ENCODE measurements around the gene CDAN1. TPM values are rescaled to one million over a fixed set of nuclear protein-coding genes. Genes with fewer than 3 reads are reported as not detected.

Gene CDAN1
- total RNA-seq, 3 donors from 2014 or later = 8.8 to 15.2 (median 14.7) TPM

DNA sequence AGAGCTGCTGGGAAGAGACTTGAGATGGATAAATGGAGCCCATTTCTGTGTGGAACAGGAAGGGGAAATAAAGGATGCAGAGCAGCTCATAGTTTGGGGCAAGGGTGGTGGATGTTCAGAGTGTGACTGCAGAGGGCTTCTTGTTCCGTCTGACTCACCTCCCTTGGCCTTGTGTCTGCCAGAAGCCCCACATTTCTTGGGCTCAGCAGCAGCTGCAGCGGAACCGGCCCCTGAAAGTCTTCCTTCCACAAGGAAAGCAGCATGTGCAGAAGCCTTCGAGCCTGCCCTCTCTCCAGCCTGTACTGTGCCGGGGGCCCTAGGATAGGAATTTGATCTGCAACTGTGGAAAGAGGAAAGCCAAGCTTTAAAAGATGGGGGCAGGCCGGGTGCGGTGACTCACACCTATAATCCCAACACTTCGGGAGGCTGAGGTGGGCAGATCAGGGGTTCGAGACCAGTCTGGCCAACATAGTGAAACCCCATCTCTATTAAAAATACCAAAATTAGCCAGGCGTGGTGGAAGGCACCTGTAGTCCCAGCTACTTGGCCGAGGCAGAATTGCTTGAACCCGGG is 11.5 kb downstream of the CDAN1 start:
- no peak for DNase-seq (ENCODE audit: low spot score in 2 of 2)
- intact Hi-C loops (cut with DNase I; ENCODE audit: low total_unique reads) = loop anchor here (5.0 kb wide), 1 partner anchor 178 kb away; the partner anchor contains the start of genes HAUS2 and LRRC57
- Histone ChIP-seq H3K9me3 (no peaks in the 10 kb centered on the region), H3K4me1 (no peaks in the 10 kb centered on the region), H3K4me3 (no peak overlapping the region), H3K27me3 (no peaks in the 10 kb centered on the region), H3K27ac (no peak overlapping the region), H3K36me3 (peaks cover 5% of the 10 kb centered on the region)
- TF ChIP-seq CTCF (IDR thresholded peaks at IDR 0.05) (no peak), POLR2AphosphoS5 (IDR thresholded peaks at IDR 0.05) (no peak), POLR2A (IDR thresholded peaks at IDR 0.05) (no peak)

- H3K36me3 ChIP-seq = peaks cover under 1% of the 10 kb centered on the region
- intact Hi-C loops (cut with DNase I; ENCODE audit: low total_unique reads) = no loop called here
These were observed 12.7 kb downstream of the CDAN1 start for GRCh38 chr15:42724276-42724675.

GRCh38 chr15:42723068-42723467 is 13.9 kb downstream of the CDAN1 start:
- Histone ChIP-seq H3K27me3 (no peaks in the 10 kb centered on the region), H3K4me1 (no peaks in the 10 kb centered on the region), H3K4me3 (no peak overlapping the region), H3K9me3 (no peaks in the 10 kb centered on the region), H3K36me3 (no peaks in the 10 kb centered on the region), H3K27ac (no peak overlapping the region)
- no peak for TF ChIP-seq CTCF (IDR thresholded peaks at IDR 0.05)
- TF ChIP-seq POLR2AphosphoS5 (IDR thresholded peaks at IDR 0.05) = no peak
- TF ChIP-seq POLR2A (IDR thresholded peaks at IDR 0.05) = no peak
- intact Hi-C loops (cut with DNase I; ENCODE audit: low total_unique reads) = no loop called here
- no peak for DNase-seq (ENCODE audit: low spot score in 2 of 2)

More at GRCh38 chr15:42724276-42724675, 12.7 kb downstream of the CDAN1 start:
- Histone ChIP-seq H3K27me3 (no peaks in the 10 kb centered on the region), H3K9me3 (no peaks in the 10 kb centered on the region), H3K27ac (no peak overlapping the region), H3K4me3 (no peak overlapping the region), H3K4me1 (no peaks in the 10 kb centered on the region)
- DNase-seq (ENCODE audit: low spot score in 2 of 2) = no peak
- TF ChIP-seq POLR2AphosphoS5 (IDR thresholded peaks at IDR 0.05) (no peak), CTCF (IDR thresholded peaks at IDR 0.05) (no peak), POLR2A (IDR thresholded peaks at IDR 0.05) (no peak)

- intact Hi-C loops (cut with DNase I; ENCODE audit: low total_unique reads) = no loop called here
- TF ChIP-seq POLR2A (IDR thresholded peaks at IDR 0.05) (no peak), POLR2AphosphoS5 (IDR thresholded peaks at IDR 0.05) (no peak), CTCF (IDR thresholded peaks at IDR 0.05) (no peak)
- no peaks in the 10 kb centered on the region for H3K36me3 ChIP-seq
- H3K27me3 ChIP-seq = no peaks in the 10 kb centered on the region
- H3K4me1 ChIP-seq = no peaks in the 10 kb centered on the region
- no peak for DNase-seq (ENCODE audit: low spot score in 2 of 2)
- H3K4me3 ChIP-seq = no peak overlapping the region
- peak overlapping the region in 1 of 2 donors; percentile 14 for H3K27ac ChIP-seq
- no peaks in the 10 kb centered on the region for H3K9me3 ChIP-seq
These were observed 15.0 kb downstream of the CDAN1 start for GRCh38 chr15:42721916-42722315.

GRCh38 chr15:42721016-42721415 is 15.9 kb downstream of the CDAN1 start:
- H3K4me1 ChIP-seq = no peaks in the 10 kb centered on the region
- TF ChIP-seq POLR2AphosphoS5 (IDR thresholded peaks at IDR 0.05) (no peak), POLR2A (IDR thresholded peaks at IDR 0.05) (no peak), CTCF (IDR thresholded peaks at IDR 0.05) (no peak)
- no peak overlapping the region for H3K27ac ChIP-seq
- H3K4me3 ChIP-seq = no peak overlapping the region
- no peak for DNase-seq (ENCODE audit: low spot score in 2 of 2)
- H3K27me3 ChIP-seq = no peaks in the 10 kb centered on the region
- intact Hi-C loops (cut with DNase I; ENCODE audit: low total_unique reads) = no loop called here
- no peaks in the 10 kb centered on the region for H3K9me3 ChIP-seq
- no peaks in the 10 kb centered on the region for H3K36me3 ChIP-seq
